ENCODE measurements around the gene GTF2I.
"Not testable (repeated sequence)": the region's sequence is repeated elsewhere in the genome, so short reads cannot be mapped to it uniquely, and the experiment has no call there.

GTF2I gene

GRCh38 chr7:74657692-74658177 is at the start of gene GTF2I:
Gene GTF2I, plus strand, starts transcription at chr7:74657718. Its CDS starts 31,411 bp downstream, at chr7:74689129.
- peak in 4 of 14 donors; percentile 66 to 87 (median 68) for DNase-seq

GRCh38 chr7:74612015-74612829 is 45.3 kb upstream of the GTF2I start:
- peak in 11 of 14 donors; percentile 5 to 49 (median 33) for DNase-seq

- DNase-seq, result no peak
These were observed 41.4 kb upstream of the GTF2I start for GRCh38 chr7:74615933-74616780.

- peak in 10 of 14 donors; percentile 4 to 61 (median 28) for DNase-seq
These were observed 40.3 kb upstream of the GTF2I start for GRCh38 chr7:74617180-74617744.

GRCh38 chr7:74619235-74619860 is 38.2 kb upstream of the GTF2I start:
- DNase-seq, result peak in 3 of 14 donors; percentile 2 to 85 (median 9)

GRCh38 chr7:74622228-74622749 is 35.2 kb upstream of the GTF2I start:
- DNase-seq, result no peak

GRCh38 chr7:74623135-74623534 is 34.4 kb upstream of the GTF2I start:
- DNase-seq, result no peak

- DNase-seq, result no peak
These were observed 32.1 kb upstream of the GTF2I start for GRCh38 chr7:74625446-74625845.

GRCh38 chr7:74627661-74628411 is 29.7 kb upstream of the GTF2I start:
- peak in 6 of 14 donors; percentile 2 to 25 (median 14) for DNase-seq

- DNase-seq, result no peak
These were observed 25.0 kb upstream of the GTF2I start for GRCh38 chr7:74632505-74632904.

GRCh38 chr7:74633451-74633921 is 24.0 kb upstream of the GTF2I start:
- no peak for DNase-seq

GRCh38 chr7:74637745-74638144 is 19.8 kb upstream of the GTF2I start:
- no peak for DNase-seq

- peak in 3 of 14 donors; percentile 5 to 8 (median 7) for DNase-seq
These were observed 7.5 kb upstream of the GTF2I start for GRCh38 chr7:74650055-74650454.

GRCh38 chr7:74650493-74651132 is 6.9 kb upstream of the GTF2I start:
- DNase-seq, result not testable (repeated sequence)

- DNase-seq, result not testable (repeated sequence)
These were observed 6.4 kb upstream of the GTF2I start for GRCh38 chr7:74651133-74651504.

GRCh38 chr7:74653686-74654181 is 3.8 kb upstream of the GTF2I start:
- DNase-seq, result no peak

- DNase-seq, result no peak
These were observed 2.7 kb upstream of the GTF2I start for GRCh38 chr7:74654811-74655210.

GRCh38 chr7:74655324-74655723 is 2.2 kb upstream of the GTF2I start:
- no peak for DNase-seq

- DNase-seq, result no peak
These were observed 1.6 kb upstream of the GTF2I start for GRCh38 chr7:74655768-74656440.

- peak in 12 of 14 donors; percentile 25 to 68 (median 52) for DNase-seq
These were observed 1.1 kb upstream of the GTF2I start for GRCh38 chr7:74656441-74656836.
